HG03060 (cell line): ENCODE results near the gene PCA3.
"Not testable (repeated sequence)": the region's sequence is repeated elsewhere in the genome, so short reads cannot be mapped to it uniquely, and the experiment has no call there.

Experiments
- ATAC-seq: cut with Tn5 transposase; IDR thresholded peaks from one replicate; pipeline ENCODE4 v1.9.1; 2021; ENCODE audit warnings: low read depth, moderate number of reproducible peaks; ENCODE audit not compliant: unreplicated experiment

Gene PCA3

GRCh38 chr9:76764138-76764537 is at the start of gene PCA3:
Gene PCA3, plus strand, starts transcription at chr9:76764438.
- no peak for ATAC-seq

- no peak for ATAC-seq
Observed at GRCh38 chr9:76716085-76716672, 48.1 kb upstream of the PCA3 start.

GRCh38 chr9:76717176-76717575 is 47.1 kb upstream of the PCA3 start:
- ATAC-seq: no peak

GRCh38 chr9:76717613-76718012 is 46.6 kb upstream of the PCA3 start:
- no peak for ATAC-seq

GRCh38 chr9:76718166-76718565 is 46.1 kb upstream of the PCA3 start:
- ATAC-seq: no peak

- ATAC-seq: no peak
Observed at GRCh38 chr9:76720245-76720644, 44.0 kb upstream of the PCA3 start.

- no peak for ATAC-seq
Observed at GRCh38 chr9:76725011-76725546, 39.2 kb upstream of the PCA3 start.

GRCh38 chr9:76725885-76726284 is 38.4 kb upstream of the PCA3 start:
- ATAC-seq: no peak

GRCh38 chr9:76729116-76729515 is 35.1 kb upstream of the PCA3 start:
- ATAC-seq: no peak

GRCh38 chr9:76729980-76730737 is 34.1 kb upstream of the PCA3 start:
- ATAC-seq: no peak

- ATAC-seq: no peak
Observed at GRCh38 chr9:76730801-76731200, 33.4 kb upstream of the PCA3 start.

- no peak for ATAC-seq
Observed at GRCh38 chr9:76732341-76732958, 31.8 kb upstream of the PCA3 start.

GRCh38 chr9:76733096-76733495 is 31.1 kb upstream of the PCA3 start:
- ATAC-seq: no peak

GRCh38 chr9:76734716-76735115 is 29.5 kb upstream of the PCA3 start:
- no peak for ATAC-seq

GRCh38 chr9:76737154-76737902 is 26.9 kb upstream of the PCA3 start:
- ATAC-seq: no peak

- no peak for ATAC-seq
Observed at GRCh38 chr9:76738402-76738801, 25.8 kb upstream of the PCA3 start.

- no peak for ATAC-seq
Observed at GRCh38 chr9:76741524-76741923, 22.7 kb upstream of the PCA3 start.

GRCh38 chr9:76742890-76743289 is 21.3 kb upstream of the PCA3 start:
- not testable (repeated sequence) for ATAC-seq

- ATAC-seq: no peak
Observed at GRCh38 chr9:76743931-76744330, 20.3 kb upstream of the PCA3 start.

GRCh38 chr9:76744336-76744735 is 19.9 kb upstream of the PCA3 start:
- ATAC-seq: no peak

GRCh38 chr9:76751001-76751400 is 13.2 kb upstream of the PCA3 start:
- no peak for ATAC-seq
